GM23248 (cell line): Measurements from ENCODE around the gene SMTN. TPM values are rescaled to one million over a fixed set of nuclear protein-coding genes. Genes with fewer than 3 reads are reported as not detected.
"Not testable (repeated sequence)": the region's sequence is repeated elsewhere in the genome, so short reads cannot be mapped to it uniquely, and the experiment has no call there.

Source experiments
- DNase-seq: peaks from one replicate; pipeline ENCODE4 v3.0.0-alpha.2; 2015
- H2AFZ ChIP-seq: fragments of 200-600 bp; sonication (generic); 2 replicates; pipeline ENCODE4 v1.6.1; 2016; ENCODE audit warnings: antibody characterized with exemption
- H3F3A ChIP-seq: fragments of 200-600 bp; sonication (generic); 2 replicates; pipeline ENCODE4 v1.6.1; 2016; ENCODE audit warnings: mild to moderate bottlenecking, antibody characterized with exemption, mixed run types; ENCODE audit not compliant: insufficient read depth
- H3K27ac ChIP-seq: fragments of 200-600 bp; sonication (generic); 2 replicates; pipeline ENCODE4 v1.5.1; 2016; ENCODE audit warnings: mild to moderate bottlenecking
- H3K27me3 ChIP-seq: fragments of 200-600 bp; sonication (generic); replicated peaks from 2 replicates; pipeline ENCODE4 v1.6.1; 2016; ENCODE audit warnings: mild to moderate bottlenecking; ENCODE audit not compliant: insufficient read depth
- H3K36me3 ChIP-seq: fragments of 200-600 bp; sonication (generic); 2 replicates; pipeline ENCODE4 v1.6.1; 2016; ENCODE audit warnings: low read depth, mild to moderate bottlenecking
- H3K4me1 ChIP-seq: fragments of 200-600 bp; sonication (generic); 2 replicates; pipeline ENCODE4 v1.6.1; 2016; ENCODE audit warnings: mild to moderate bottlenecking; ENCODE audit not compliant: insufficient read depth
- H3K4me2 ChIP-seq: fragments of 200-600 bp; sonication (generic); one replicate; pipeline ENCODE4 v1.6.1; 2016; ENCODE audit warnings: mild to moderate bottlenecking; ENCODE audit not compliant: unreplicated experiment
- H3K4me3 ChIP-seq: fragments of 200-600 bp; sonication (generic); 2 replicates; pipeline ENCODE4 v1.5.1; 2016; ENCODE audit warnings: mild to moderate bottlenecking
- H3K79me2 ChIP-seq: fragments of 200-600 bp; sonication (generic); 2 replicates; pipeline ENCODE4 v1.6.1; 2016; ENCODE audit warnings: mild to moderate bottlenecking; ENCODE audit not compliant: insufficient read depth
- H3K9ac ChIP-seq: fragments of 200-600 bp; sonication (generic); 2 replicates; pipeline ENCODE4 v1.6.1; 2016; ENCODE audit warnings: mild to moderate bottlenecking
- H3K9me2 ChIP-seq: fragments of 200-600 bp; sonication (generic); 2 replicates; pipeline ENCODE4 v1.6.1; 2016; ENCODE audit warnings: mixed run types, mild to moderate bottlenecking, moderate library complexity; ENCODE audit not compliant: insufficient read depth
- H3K9me3 ChIP-seq: fragments of 200-600 bp; sonication (generic); one replicate; pipeline ENCODE4 v1.6.1; 2017; ENCODE audit warnings: low read depth
- H4K20me1 ChIP-seq: fragments of 200-600 bp; sonication (generic); 2 replicates; pipeline ENCODE4 v1.6.0; 2016; ENCODE audit not compliant: insufficient read depth
- EZH2 ChIP-seq: fragments of 200-600 bp; sonication (generic); IDR thresholded peaks from 2 replicates; pipeline ENCODE4 v1.6.1; 2018; ENCODE audit warnings: antibody characterized with exemption, mild to moderate bottlenecking; ENCODE audit not compliant: insufficient read depth, poor library complexity, severe bottlenecking
- EZH2phosphoT487 ChIP-seq: fragments of 200-600 bp; sonication (generic); IDR thresholded peaks from 2 replicates; pipeline ENCODE4 v1.6.1; 2018; ENCODE audit warnings: antibody characterized with exemption, moderate library complexity, mild to moderate bottlenecking, low read depth; ENCODE audit not compliant: insufficient read depth
- WGBS, 2 experiments: methylation state at CpG; one replicate each; pipeline ENCODE4 v1.1.6; 2015 to 2017; ENCODE audit warnings: low lambda C conversion rate in 2 of 2, low coverage in 1 of 2; ENCODE audit errors: missing lambda C conversion rate in 2 of 2; 5-methylcytosine and 5-hydroxymethylcytosine counted together
- in situ Hi-C: fragments of 300-500 bp; cut with MboI; formaldehyde crosslinking; loops from 2 replicates; pipeline ENCODE4 v1.15.0; 2020
- polyA plus RNA-seq: library from polyadenylated mRNA; unstranded; fragments of >200 nt; fragmentation: Nextera tagmentation; extraction: Ambion mirVana; gene quantifications from 2 replicates; pipeline ENCODE4 v1.2.1, GENCODE V29; 2016
- total RNA-seq: library from RNA; depleted of rRNA; stranded (reverse); fragments of >200 nt; shearing (Covaris generic); gene quantifications from 2 replicates; pipeline ENCODE4 v1.2.3, GENCODE V29; 2014

SMTN gene
- total and polyA plus RNA-seq, 2 experiments from 2014 or later = 96.7 to 160 TPM

DNA sequence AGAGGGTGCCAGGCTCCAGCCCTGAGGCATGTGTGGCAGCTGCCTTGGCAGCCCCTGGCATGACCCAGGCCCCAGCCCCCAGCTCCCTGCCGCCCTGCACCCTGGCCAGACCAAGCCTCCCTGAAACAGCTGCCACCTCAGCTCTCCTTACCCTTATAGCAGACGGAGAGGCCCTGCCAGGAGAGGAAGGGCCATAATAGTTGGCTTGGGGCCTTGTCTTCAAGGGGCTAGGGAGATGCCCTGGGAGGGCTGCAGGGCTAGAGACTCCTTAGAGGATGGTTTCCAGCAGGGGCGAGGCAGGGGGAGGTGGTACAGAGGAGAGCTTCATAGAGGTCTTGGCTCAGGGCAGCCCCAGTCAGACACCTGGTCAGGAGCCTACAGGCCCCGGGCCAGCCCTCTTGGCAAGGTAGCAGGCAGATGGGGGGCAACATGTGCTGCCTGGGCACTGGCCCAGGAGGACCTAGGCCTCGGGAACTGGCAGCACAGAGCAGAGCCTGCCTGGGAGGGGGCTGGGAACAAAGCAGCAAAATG, 13.0 kb downstream of the SMTN start:
- H3K79me2 ChIP-seq = peaks cover 24% of the 10 kb centered on the region; the same call in 1 of the 2 replicates
- no peak for DNase-seq
- H3K9me3 ChIP-seq = no peaks in the 10 kb centered on the region
- peaks cover 21% of the 10 kb centered on the region for H3F3A ChIP-seq
- no peak overlapping the region for H2AFZ ChIP-seq
- H4K20me1 ChIP-seq = no peaks in the 10 kb centered on the region
- no peaks in the 10 kb centered on the region for H3K27me3 ChIP-seq
- H3K4me2 ChIP-seq = no peak overlapping the region
- no peak overlapping the region for H3K27ac ChIP-seq
- no peak overlapping the region for H3K9ac ChIP-seq
- H3K9me2 ChIP-seq = no peaks in the 10 kb centered on the region
- 50 to 66% methylated on average over 5 of the region's 5 CpGs for WGBS, 2 experiments
- no peak overlapping the region for H3K4me3 ChIP-seq
- peaks cover 48% of the 10 kb centered on the region; the same call in 1 of the 2 replicates for H3K36me3 ChIP-seq
- in situ Hi-C loops = no loop called here
- peaks cover 3% of the 10 kb centered on the region; the same call in 1 of the 2 replicates for H3K4me1 ChIP-seq
- TF ChIP-seq EZH2 = no peak
- no peak for TF ChIP-seq EZH2phosphoT487

DNA sequence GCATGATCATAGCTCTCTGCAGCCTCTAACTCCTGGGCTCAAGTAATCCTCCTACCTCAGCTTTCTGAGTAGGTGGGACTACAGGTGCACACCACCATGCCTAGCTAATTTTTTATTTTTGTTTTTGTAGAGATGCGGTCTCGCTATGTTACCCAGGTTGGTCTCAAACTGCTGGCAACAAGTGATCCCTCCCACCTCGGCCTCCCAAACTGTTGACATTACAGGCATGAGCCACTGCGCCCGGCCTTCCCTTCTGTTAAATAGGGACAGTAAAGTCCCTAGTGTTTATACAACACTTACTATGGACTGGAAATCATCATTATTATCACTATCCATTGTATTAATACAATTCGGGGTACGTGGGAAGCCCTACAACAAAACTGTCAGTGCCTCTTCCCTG, 13.6 kb downstream of the SMTN start:
- Histone ChIP-seq H3K4me2 (no peak overlapping the region), H3K36me3 (peaks cover 48% of the 10 kb centered on the region; the same call in 1 of the 2 replicates), H3K4me3 (no peak overlapping the region), H3K9me3 (no peaks in the 10 kb centered on the region), H3K27me3 (no peaks in the 10 kb centered on the region), H4K20me1 (no peaks in the 10 kb centered on the region), H3K4me1 (peaks cover 9% of the 10 kb centered on the region; the same call in 1 of the 2 replicates), H2AFZ (no peak overlapping the region), H3K9me2 (no peaks in the 10 kb centered on the region), H3K79me2 (peaks cover 18% of the 10 kb centered on the region; the same call in 1 of the 2 replicates), H3F3A (peaks cover 28% of the 10 kb centered on the region), H3K27ac (no peak overlapping the region), H3K9ac (no peak overlapping the region)
- no peak for DNase-seq
- WGBS, 2 experiments = 91 to 93% methylated on average over 7 of the region's 7 CpGs
- in situ Hi-C loops = no loop called here
- no peak for TF ChIP-seq EZH2
- TF ChIP-seq EZH2phosphoT487 = no peak

DNA sequence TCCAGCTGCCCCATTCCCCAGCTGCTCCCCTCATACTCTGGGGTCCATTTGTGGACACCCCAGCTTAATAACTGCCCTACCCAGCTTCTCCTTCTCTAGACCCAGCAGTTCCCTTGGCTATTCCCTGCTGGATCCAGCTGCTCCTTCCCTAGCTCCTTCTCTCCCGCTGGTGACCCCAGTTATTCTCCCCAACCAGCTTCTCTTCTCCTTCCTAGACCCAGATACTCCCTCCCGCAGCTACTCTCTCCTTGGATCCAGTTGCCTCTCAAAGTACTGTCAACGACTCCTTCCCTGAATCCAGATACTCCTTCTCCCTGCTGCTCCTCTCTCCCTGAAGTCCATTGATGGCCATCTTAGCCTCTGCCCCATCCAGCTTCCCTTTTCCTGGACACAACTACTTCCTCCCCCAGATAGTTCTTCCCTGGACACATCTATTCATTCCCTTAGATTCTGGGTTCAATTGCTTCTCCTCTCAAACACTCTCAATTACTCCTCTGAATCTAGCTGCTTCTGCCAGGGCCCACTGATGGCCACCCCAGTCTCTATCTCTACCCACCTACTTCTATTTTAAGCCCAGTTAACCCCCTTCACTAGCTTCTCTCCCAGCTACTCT, 14.6 kb downstream of the SMTN start:
- 98% methylated on average over 3 of the region's 3 CpGs for WGBS, 2 experiments
- H3K9me3 ChIP-seq = no peaks in the 10 kb centered on the region
- in situ Hi-C loops = no loop called here
- peaks cover 9% of the 10 kb centered on the region; the same call in 1 of the 2 replicates for H3K4me1 ChIP-seq
- no peaks in the 10 kb centered on the region for H3K27me3 ChIP-seq
- no peak overlapping the region for H2AFZ ChIP-seq
- H3K4me2 ChIP-seq = no peak overlapping the region
- no peak for TF ChIP-seq EZH2phosphoT487
- TF ChIP-seq EZH2 = no peak
- H3K9ac ChIP-seq = no peak overlapping the region
- H3F3A ChIP-seq = peaks cover 36% of the 10 kb centered on the region
- DNase-seq = no peak
- H3K4me3 ChIP-seq = no peak overlapping the region
- H3K36me3 ChIP-seq = peaks cover 48% of the 10 kb centered on the region; the same call in 1 of the 2 replicates
- H4K20me1 ChIP-seq = no peaks in the 10 kb centered on the region
- no peak overlapping the region for H3K27ac ChIP-seq
- no peaks in the 10 kb centered on the region for H3K9me2 ChIP-seq
- peaks cover 16% of the 10 kb centered on the region; the same call in 1 of the 2 replicates for H3K79me2 ChIP-seq

DNA sequence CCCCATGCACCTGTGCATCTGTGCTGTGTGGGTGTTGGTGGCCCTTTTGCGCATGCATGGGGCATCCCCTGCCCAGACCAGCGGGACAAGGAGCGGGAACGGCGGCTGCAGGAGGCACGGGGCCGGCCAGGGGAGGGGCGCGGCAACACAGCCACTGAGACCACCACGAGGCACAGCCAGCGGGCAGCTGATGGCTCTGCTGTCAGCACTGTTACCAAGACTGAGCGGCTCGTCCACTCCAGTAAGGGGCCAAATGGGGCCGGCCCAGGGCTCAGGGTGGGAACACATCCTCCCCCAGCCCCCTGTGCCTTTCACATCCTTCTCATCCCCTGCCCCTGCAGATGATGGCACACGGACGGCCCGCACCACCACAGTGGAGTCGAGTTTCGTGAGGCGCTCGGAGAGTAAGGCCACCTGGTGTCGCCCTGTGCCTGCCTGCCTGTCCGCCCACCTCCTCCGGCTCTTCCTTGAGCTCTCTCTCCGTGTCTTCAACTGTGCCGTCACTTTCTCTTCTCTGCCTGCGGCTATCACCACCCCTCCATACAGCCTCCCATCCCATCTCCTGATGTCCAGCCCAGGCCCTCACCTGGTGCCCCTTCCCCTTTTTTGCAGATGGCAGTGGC, 15.7 kb downstream of the SMTN start:
- peaks cover 40% of the 10 kb centered on the region; the same call in 1 of the 2 replicates for H3K36me3 ChIP-seq
- in situ Hi-C loops = no loop called here
- H3K9me3 ChIP-seq = no peaks in the 10 kb centered on the region
- H3K27me3 ChIP-seq = no peaks in the 10 kb centered on the region
- WGBS, 2 experiments = 89 to 90% methylated on average over 20 to 26 of the region's 27 CpGs
- H4K20me1 ChIP-seq = no peaks in the 10 kb centered on the region
- DNase-seq = no peak
- TF ChIP-seq EZH2phosphoT487 = no peak
- TF ChIP-seq EZH2 = no peak
- H3K9me2 ChIP-seq = no peaks in the 10 kb centered on the region
- H3K4me2 ChIP-seq = no peak overlapping the region
- no peak overlapping the region for H3K27ac ChIP-seq
- H3K4me3 ChIP-seq = no peak overlapping the region
- peaks cover 45% of the 10 kb centered on the region for H3F3A ChIP-seq
- peaks cover 13% of the 10 kb centered on the region; the same call in 1 of the 2 replicates for H3K79me2 ChIP-seq
- no peak overlapping the region for H3K9ac ChIP-seq
- no peak overlapping the region for H2AFZ ChIP-seq
- H3K4me1 ChIP-seq = peaks cover 16% of the 10 kb centered on the region

DNA sequence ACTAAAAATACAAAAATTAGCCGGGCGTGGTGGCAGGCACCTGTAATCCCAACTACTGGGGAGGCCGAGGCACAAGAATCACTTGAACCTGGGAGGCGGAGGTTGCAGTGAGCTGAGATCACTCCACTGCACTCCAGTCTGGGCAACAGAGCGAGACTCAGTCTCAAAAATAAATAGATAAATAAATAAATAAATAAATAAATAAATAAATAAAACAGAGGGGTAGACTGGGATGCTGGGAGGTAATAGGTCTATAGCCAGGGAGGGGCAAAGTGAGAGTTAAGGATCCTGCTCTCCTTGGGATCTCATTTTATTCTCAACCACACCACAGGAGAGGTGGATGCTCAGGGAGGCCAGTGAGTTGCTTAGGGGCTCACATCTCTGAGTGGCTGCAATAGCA, 16.4 kb downstream of the SMTN start:
- H3K4me3 ChIP-seq, H3K79me2 ChIP-seq, DNase-seq, H3K9ac ChIP-seq, H3K9me2 ChIP-seq, H3K27me3 ChIP-seq, H3K9me3 ChIP-seq, in situ Hi-C loops, H4K20me1 ChIP-seq, H3K27ac ChIP-seq, H2AFZ ChIP-seq, H3K4me2 ChIP-seq: not testable (repeated sequence)
- peaks cover 50% of the 10 kb centered on the region for H3F3A ChIP-seq
- peaks cover 23% of the 10 kb centered on the region for H3K4me1 ChIP-seq
- 95 to 99% methylated on average over 5 of the region's 5 CpGs for WGBS, 2 experiments
- peaks cover 35% of the 10 kb centered on the region; the same call in 1 of the 2 replicates for H3K36me3 ChIP-seq
